ENCODE measurements around the gene CACNB4. TPM values are rescaled to one million over a fixed set of nuclear protein-coding genes. Genes with fewer than 3 reads are reported as not detected.

The CACNB4 gene
- total and polyA plus RNA-seq, 10 of the 15 experiments (the other 5 are each of a cell fraction or from before 2014, with no cell fraction given) = 2.0 to 21.6 (median 9.3) TPM

- H4K20me1 ChIP-seq (ENCODE audit: control insufficient read depth, insufficient read depth) = no peaks in the 10 kb centered on the region
- intact Hi-C loops (cut with micrococcal nuclease; ENCODE audit: unreplicated experiment) = no loop called here
- no peak overlapping the region for H3K9ac ChIP-seq (ENCODE audit: control insufficient read depth, insufficient read depth, low read length)
- no peak overlapping the region for H3K27ac ChIP-seq (ENCODE audit: control insufficient read depth, insufficient read depth)
- no TSS peak for BruUV-seq (replicated peaks)
- CTCF ChIA-PET = interaction anchor here (1.1 kb wide), 1 partner anchor 12 kb away, joined by 6 read pairs; no protein-coding TSS in a partner anchor
- H3K4me1 ChIP-seq (ENCODE audit: control insufficient read depth, insufficient read depth, low read length) = no peaks in the 10 kb centered on the region
- peaks cover 0 to 4% of the 10 kb centered on the region in 2 experiments; a peak in 2 of 4 replicates for H3K36me3 ChIP-seq (ENCODE audit: control insufficient read depth in 2 of 2, insufficient read depth in 2 of 2, low read length in 1 of 2)
- POLR2A ChIA-PET = no interaction called here
- TF ChIP-seq MTA2 (IDR thresholded peaks at IDR 0.05; ENCODE audit: low read depth) (no peak), EP300 (IDR thresholded peaks at IDR 0.05; ENCODE audit: borderline replicate concordance in 1 of 2, control insufficient read depth in 1 of 2, low read depth in 2 of 2, low read length in 2 of 2) (no peak), ZNF24 (IDR thresholded peaks at IDR 0.05) (no peak), SKIL (IDR thresholded peaks at IDR 0.05; ENCODE audit: low read depth, poor library complexity, severe bottlenecking) (no peak), RAD21 (IDR thresholded peaks at IDR 0.05; ENCODE audit: insufficient read depth, low read depth, low read length) (no peak), ZNF207 (IDR thresholded peaks at IDR 0.05; ENCODE audit: borderline replicate concordance) (no peak), SPI1 (IDR thresholded peaks at IDR 0.05; ENCODE audit: borderline replicate concordance, insufficient read depth, low read depth, low read length) (no peak), CREB1 (IDR thresholded peaks at IDR 0.05; ENCODE audit: low read depth) (no peak), STAT1 (conservative IDR thresholded peaks at IDR 0.05) (no peak), EZH2 (IDR thresholded peaks at IDR 0.05; ENCODE audit: borderline replicate concordance, control insufficient read depth, low read depth, low read length) (no peak)
- no peaks in the 10 kb centered on the region for H3K79me2 ChIP-seq (ENCODE audit: control insufficient read depth, insufficient read depth, low read length)
- in situ Hi-C loops (cut with MboI) = no loop called here
- no peaks in the 10 kb centered on the region for H3K27me3 ChIP-seq (replicated peaks in 1 of 2; ENCODE audit: control insufficient read depth in 2 of 2, insufficient read depth in 2 of 2, low read length in 1 of 2)
- no peak overlapping the region for H2AFZ ChIP-seq (ENCODE audit: control insufficient read depth, low read depth, low read length)
- SMC1A ChIA-PET (ENCODE audit: uncharacterized antibody, unreplicated experiment) = no interaction called here
- H3K4me2 ChIP-seq (ENCODE audit: control insufficient read depth, insufficient read depth) = no peak overlapping the region
- ATAC-seq (no peak), DNase-seq (ENCODE audit: low read depth, low spot score) (no peak), FAIRE-seq (no peak)
- RAD21 ChIA-PET (ENCODE audit: unreplicated experiment) = no interaction called here
- 100% methylated on average over 1 of the region's 1 CpG for WGBS (ENCODE audit: insufficient coverage, insufficient replicate concordance, low lambda C conversion rate, missing lambda C conversion rate)
- no peaks in the 10 kb centered on the region; the same call in 2 of the 3 replicates for H3K9me3 ChIP-seq (replicated peaks; ENCODE audit: control insufficient read depth, insufficient read depth, low read length)
- H3K4me3 ChIP-seq = no peak overlapping the region
These were observed 308.2 kb downstream of the CACNB4 start for GRCh38 chr2:151790689-151791088.
